GM21515 (cell line): ENCODE measurements around the gene SLC22A4.
A peak's percentile ranks its signal among the peaks of the same experiment; 100 is the strongest.

Source experiments
- ATAC-seq: cut with Tn5 transposase; IDR thresholded peaks from one replicate; pipeline ENCODE4 v1.9.1; 2021; ENCODE audit not compliant: unreplicated experiment

Gene SLC22A4

GRCh38 chr5:132327252-132327955 lies 33.2 kb downstream of the SLC22A4 start:
- no peak for ATAC-seq

- no peak for ATAC-seq
These were observed 40.6 kb downstream of the SLC22A4 start for GRCh38 chr5:132334812-132335211.

- ATAC-seq: no peak
These were observed 41.2 kb downstream of the SLC22A4 start for GRCh38 chr5:132335402-132335801.

- ATAC-seq: no peak
These were observed 45.3 kb downstream of the SLC22A4 start for GRCh38 chr5:132339502-132339901.

- ATAC-seq: no peak
These were observed 48.3 kb downstream of the SLC22A4 start for GRCh38 chr5:132342291-132343180.

- no peak for ATAC-seq
These were observed 50.8 kb downstream of the SLC22A4 start for GRCh38 chr5:132344775-132345514.

GRCh38 chr5:132353486-132353995 lies 59.3 kb downstream of the SLC22A4 start:
- ATAC-seq: no peak

GRCh38 chr5:132354381-132355139 lies 60.4 kb downstream of the SLC22A4 start:
- ATAC-seq: no peak

- ATAC-seq: no peak
These were observed 61.1 kb downstream of the SLC22A4 start for GRCh38 chr5:132355140-132355765.

GRCh38 chr5:132358775-132359174 lies 64.6 kb downstream of the SLC22A4 start:
- ATAC-seq: no peak

- no peak for ATAC-seq
These were observed 67.9 kb downstream of the SLC22A4 start for GRCh38 chr5:132362086-132362485.

- ATAC-seq: no peak
These were observed 69.4 kb downstream of the SLC22A4 start for GRCh38 chr5:132363431-132364112.

- no peak for ATAC-seq
These were observed 70.1 kb downstream of the SLC22A4 start for GRCh38 chr5:132364319-132364718.

- no peak for ATAC-seq
These were observed 71.0 kb downstream of the SLC22A4 start for GRCh38 chr5:132365213-132365612.

GRCh38 chr5:132368186-132368585 lies 74.0 kb downstream of the SLC22A4 start:
- no peak for ATAC-seq

- no peak for ATAC-seq
These were observed 74.8 kb downstream of the SLC22A4 start for GRCh38 chr5:132369007-132369473.

- peak; percentile 93 for ATAC-seq
These were observed 75.4 kb downstream of the SLC22A4 start, which contains the start of gene SLC22A5 for GRCh38 chr5:132369474-132370180. SLC22A5 (plus strand) TSS chr5:132369710; CDS start chr5:132369973, 263 bp downstream.

- no peak for ATAC-seq
These were observed 76.2 kb downstream of the SLC22A4 start for GRCh38 chr5:132370181-132370970.
